Smooth muscle cell (in vitro differentiated cells): ENCODE data around the gene TRIO. TPM values are rescaled to one million over a fixed set of nuclear protein-coding genes. Genes with fewer than 3 reads are reported as not detected.

Source experiments
- DNase-seq: peaks from one replicate; lab custom pipeline; 2025; ENCODE audit not compliant: unreplicated experiment; lab: John Stamatoyannopoulos, UW
- H2AFZ ChIP-seq: fragments of 200-600 bp; sonication (generic); 2 replicates; pipeline ENCODE4 v1.6.0; 2016; ENCODE audit warnings: antibody characterized with exemption, low read depth, mild to moderate bottlenecking
- H3F3A ChIP-seq: fragments of 200-600 bp; sonication (generic); 2 replicates; pipeline ENCODE4 v1.6.0; 2017; ENCODE audit warnings: antibody characterized with exemption, low read depth
- H3K27ac ChIP-seq: fragments of 200-600 bp; sonication (generic); 2 replicates; pipeline ENCODE4 v1.5.1; 2016; ENCODE audit warnings: low read depth, mild to moderate bottlenecking
- H3K27me3 ChIP-seq: fragments of 200-600 bp; sonication (generic); 2 replicates; pipeline ENCODE4 v1.6.1; 2016; ENCODE audit warnings: low read depth, mild to moderate bottlenecking
- H3K36me3 ChIP-seq: fragments of 200-600 bp; sonication (generic); 2 replicates; pipeline ENCODE4 v1.5.1; 2016; ENCODE audit warnings: low read depth
- H3K4me1 ChIP-seq: fragments of 200-600 bp; sonication (generic); 2 replicates; pipeline ENCODE4 v1.5.1; 2016; ENCODE audit warnings: low read depth
- H3K4me2 ChIP-seq: fragments of 200-600 bp; sonication (generic); 2 replicates; pipeline ENCODE4 v1.6.0; 2016; ENCODE audit warnings: mild to moderate bottlenecking
- H3K4me3 ChIP-seq: fragments of 200-600 bp; sonication (generic); 2 replicates; pipeline ENCODE4 v1.5.1; 2016; ENCODE audit warnings: mild to moderate bottlenecking
- H3K79me2 ChIP-seq: fragments of 200-600 bp; sonication (generic); 2 replicates; pipeline ENCODE4 v1.6.0; 2016; ENCODE audit warnings: low read depth, mild to moderate bottlenecking
- H3K9ac ChIP-seq: fragments of 200-600 bp; sonication (generic); 2 replicates; pipeline ENCODE4 v1.6.0; 2016; ENCODE audit warnings: low read depth
- H3K9me3 ChIP-seq: fragments of 200-600 bp; sonication (generic); replicated peaks from 2 replicates; pipeline ENCODE4 v1.5.1; 2016; ENCODE audit warnings: low read depth
- H4K20me1 ChIP-seq: fragments of 200-600 bp; sonication (generic); 2 replicates; pipeline ENCODE4 v1.6.0; 2016; ENCODE audit warnings: low read depth
- WGBS: methylation state at CpG from one replicate; pipeline ENCODE4 v1.1.7; 2016; ENCODE audit warnings: low lambda C conversion rate; 5-methylcytosine and 5-hydroxymethylcytosine counted together
- polyA plus RNA-seq: library from polyadenylated mRNA; unstranded; fragments of >200 nt; fragmentation: Nextera tagmentation; extraction: Ambion mirVana; gene quantifications from 2 replicates; pipeline ENCODE4 v1.2.1, GENCODE V29; 2016
- total RNA-seq: library from RNA; depleted of rRNA; stranded (reverse); fragments of >200 nt; gene quantifications from 2 replicates; pipeline ENCODE4 v1.2.3, GENCODE V29; 2014
- TF ChIP-seq, protein P1 (sequence below): fragments of 200-600 bp; sonication (generic); IDR thresholded peaks from 2 replicates; pipeline ENCODE4 v1.5.1; 2017; ENCODE audit warnings: borderline replicate concordance, mild to moderate bottlenecking, antibody characterized with exemption; ENCODE audit not compliant: insufficient read depth, poor library complexity, severe bottlenecking

The TRIO gene
- total and polyA plus RNA-seq, 2 experiments from 2014 or later, result 10.2 to 118 TPM

DNA sequence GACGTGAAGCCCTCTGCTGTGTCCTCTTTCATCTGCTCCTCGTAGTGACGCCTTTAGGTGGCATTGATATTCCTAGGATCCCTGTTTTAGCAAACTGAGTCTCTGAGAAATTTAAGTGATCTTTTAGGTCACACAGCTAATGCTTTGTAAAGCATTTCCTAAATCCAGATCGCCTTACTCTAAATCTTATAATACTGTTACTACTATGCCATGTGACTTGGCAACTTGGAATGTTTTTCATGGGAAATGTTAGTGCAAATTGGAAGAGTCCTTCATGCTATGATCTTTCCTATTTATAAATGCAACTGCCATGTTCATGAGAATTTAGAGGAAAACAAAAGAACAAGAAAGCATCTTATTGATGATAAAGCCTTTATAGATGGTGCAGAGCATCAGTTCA is 212.2 kb downstream of the TRIO start:
- Histone ChIP-seq H4K20me1 (peaks cover 89% of the 10 kb centered on the region), H3K9ac (no peak overlapping the region), H3K27me3 (no peaks in the 10 kb centered on the region), H2AFZ (no peak overlapping the region), H3K79me2 (peaks cover 13% of the 10 kb centered on the region), H3K4me1 (no peaks in the 10 kb centered on the region), H3K4me2 (no peak overlapping the region), H3K36me3 (no peaks in the 10 kb centered on the region), H3K27ac (no peak overlapping the region), H3K9me3 (no peaks in the 10 kb centered on the region), H3K4me3 (no peak overlapping the region), H3F3A (no peaks in the 10 kb centered on the region)
- TF ChIP-seq, protein P1, sequence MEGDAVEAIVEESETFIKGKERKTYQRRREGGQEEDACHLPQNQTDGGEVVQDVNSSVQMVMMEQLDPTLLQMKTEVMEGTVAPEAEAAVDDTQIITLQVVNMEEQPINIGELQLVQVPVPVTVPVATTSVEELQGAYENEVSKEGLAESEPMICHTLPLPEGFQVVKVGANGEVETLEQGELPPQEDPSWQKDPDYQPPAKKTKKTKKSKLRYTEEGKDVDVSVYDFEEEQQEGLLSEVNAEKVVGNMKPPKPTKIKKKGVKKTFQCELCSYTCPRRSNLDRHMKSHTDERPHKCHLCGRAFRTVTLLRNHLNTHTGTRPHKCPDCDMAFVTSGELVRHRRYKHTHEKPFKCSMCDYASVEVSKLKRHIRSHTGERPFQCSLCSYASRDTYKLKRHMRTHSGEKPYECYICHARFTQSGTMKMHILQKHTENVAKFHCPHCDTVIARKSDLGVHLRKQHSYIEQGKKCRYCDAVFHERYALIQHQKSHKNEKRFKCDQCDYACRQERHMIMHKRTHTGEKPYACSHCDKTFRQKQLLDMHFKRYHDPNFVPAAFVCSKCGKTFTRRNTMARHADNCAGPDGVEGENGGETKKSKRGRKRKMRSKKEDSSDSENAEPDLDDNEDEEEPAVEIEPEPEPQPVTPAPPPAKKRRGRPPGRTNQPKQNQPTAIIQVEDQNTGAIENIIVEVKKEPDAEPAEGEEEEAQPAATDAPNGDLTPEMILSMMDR, result no peak
- DNase-seq, result no peak
- WGBS, result 88% methylated on average over 4 of the region's 4 CpGs

DNA sequence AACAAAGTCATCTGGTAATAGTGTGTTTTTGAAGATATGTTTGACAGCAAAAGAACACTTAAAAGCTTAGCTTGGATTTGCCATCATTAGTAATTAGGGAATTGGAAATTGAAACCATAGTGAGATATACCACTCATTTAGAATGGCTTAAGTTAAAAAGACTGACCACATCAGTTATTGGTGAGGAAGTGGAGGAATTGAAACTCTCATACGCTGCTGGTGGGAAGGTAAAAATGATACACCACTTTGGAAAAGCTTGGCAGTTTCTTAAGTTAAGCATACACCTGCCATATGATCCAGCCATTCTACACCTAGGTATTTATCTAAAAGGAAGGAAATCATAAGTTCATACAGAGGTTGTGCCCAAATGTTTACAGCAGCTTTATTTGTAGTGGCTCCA is 213.2 kb downstream of the TRIO start:
- Histone ChIP-seq H2AFZ (no peak overlapping the region), H3K9ac (no peak overlapping the region), H4K20me1 (peaks cover 82% of the 10 kb centered on the region), H3K27ac (no peak overlapping the region), H3K4me2 (no peak overlapping the region), H3K27me3 (no peaks in the 10 kb centered on the region), H3K9me3 (no peaks in the 10 kb centered on the region), H3K4me3 (no peak overlapping the region), H3K4me1 (no peaks in the 10 kb centered on the region), H3K36me3 (no peaks in the 10 kb centered on the region), H3K79me2 (peaks cover 13% of the 10 kb centered on the region), H3F3A (no peaks in the 10 kb centered on the region)
- WGBS, result 89% methylated on average over 1 of the region's 1 CpG
- no peak for DNase-seq
- TF ChIP-seq, protein P1, result no peak

DNA sequence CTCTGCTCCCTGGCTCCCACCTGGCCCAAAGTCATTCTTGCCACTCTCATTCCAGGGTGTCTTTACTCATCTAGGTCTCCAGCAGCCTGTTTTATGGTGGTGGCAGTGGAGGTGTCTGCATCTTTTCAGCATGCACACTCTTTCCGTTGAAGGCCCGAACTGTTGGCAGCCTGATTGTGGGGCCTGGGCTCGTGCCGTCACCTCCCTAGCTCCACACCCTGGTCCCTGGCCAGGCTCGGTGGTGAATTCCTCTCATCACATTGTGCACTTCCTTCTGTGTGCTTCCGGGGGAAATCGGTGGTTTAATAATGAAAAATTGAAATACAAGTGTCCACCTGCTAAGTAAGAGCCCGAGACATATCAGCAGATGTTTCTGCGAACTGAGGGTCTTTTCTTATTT is 214.3 kb downstream of the TRIO start:
- Histone ChIP-seq H2AFZ (no peak overlapping the region), H3K27ac (no peak overlapping the region), H3K9ac (no peak overlapping the region), H3F3A (no peaks in the 10 kb centered on the region), H4K20me1 (peaks cover 80% of the 10 kb centered on the region), H3K4me1 (no peaks in the 10 kb centered on the region), H3K9me3 (no peaks in the 10 kb centered on the region), H3K36me3 (no peaks in the 10 kb centered on the region), H3K79me2 (peaks cover 10% of the 10 kb centered on the region), H3K27me3 (no peaks in the 10 kb centered on the region), H3K4me2 (no peak overlapping the region), H3K4me3 (no peak overlapping the region)
- TF ChIP-seq, protein P1, result no peak
- WGBS, result 88% methylated on average over 9 of the region's 9 CpGs
- no peak for DNase-seq

DNA sequence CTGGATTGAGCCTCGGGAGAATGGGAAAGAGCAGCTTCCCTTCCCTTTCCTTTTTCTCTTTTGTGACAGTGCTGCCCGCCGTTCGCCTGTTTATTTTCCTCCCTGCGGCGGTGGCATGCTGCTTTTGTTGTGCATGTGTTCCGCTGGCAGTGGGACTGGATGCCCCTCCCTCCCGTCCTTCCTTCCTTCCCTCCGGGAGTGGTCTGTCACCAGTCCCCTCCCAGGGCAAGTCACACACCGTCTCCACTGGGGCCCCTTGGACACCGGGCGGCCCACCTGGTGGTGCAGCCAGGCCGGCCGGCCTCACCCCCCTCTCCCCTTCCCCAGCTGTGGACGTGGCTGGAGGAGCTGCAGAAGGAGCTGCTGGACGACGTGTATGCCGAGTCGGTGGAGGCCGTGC is 214.7 kb downstream of the TRIO start:
- TF ChIP-seq, protein P1, result no peak
- Histone ChIP-seq H3K9me3 (no peaks in the 10 kb centered on the region), H4K20me1 (peaks cover 80% of the 10 kb centered on the region), H3K27me3 (no peaks in the 10 kb centered on the region), H3K36me3 (no peaks in the 10 kb centered on the region), H3K79me2 (peaks cover 6% of the 10 kb centered on the region), H3K4me2 (no peak overlapping the region), H3F3A (no peaks in the 10 kb centered on the region), H3K4me3 (no peak overlapping the region), H3K27ac (no peak overlapping the region), H2AFZ (no peak overlapping the region), H3K4me1 (no peaks in the 10 kb centered on the region), H3K9ac (no peak overlapping the region)
- DNase-seq, result no peak
- 91% methylated on average over 20 of the region's 20 CpGs for WGBS
